ENCODE measurements around the gene ZNF621. TPM values are rescaled to one million over a fixed set of nuclear protein-coding genes. Genes with fewer than 3 reads are reported as not detected.

ZNF621 gene
- total RNA-seq, 4 donors from 2014 or later = 5.7 to 8.4 (median 7.4) TPM

DNA sequence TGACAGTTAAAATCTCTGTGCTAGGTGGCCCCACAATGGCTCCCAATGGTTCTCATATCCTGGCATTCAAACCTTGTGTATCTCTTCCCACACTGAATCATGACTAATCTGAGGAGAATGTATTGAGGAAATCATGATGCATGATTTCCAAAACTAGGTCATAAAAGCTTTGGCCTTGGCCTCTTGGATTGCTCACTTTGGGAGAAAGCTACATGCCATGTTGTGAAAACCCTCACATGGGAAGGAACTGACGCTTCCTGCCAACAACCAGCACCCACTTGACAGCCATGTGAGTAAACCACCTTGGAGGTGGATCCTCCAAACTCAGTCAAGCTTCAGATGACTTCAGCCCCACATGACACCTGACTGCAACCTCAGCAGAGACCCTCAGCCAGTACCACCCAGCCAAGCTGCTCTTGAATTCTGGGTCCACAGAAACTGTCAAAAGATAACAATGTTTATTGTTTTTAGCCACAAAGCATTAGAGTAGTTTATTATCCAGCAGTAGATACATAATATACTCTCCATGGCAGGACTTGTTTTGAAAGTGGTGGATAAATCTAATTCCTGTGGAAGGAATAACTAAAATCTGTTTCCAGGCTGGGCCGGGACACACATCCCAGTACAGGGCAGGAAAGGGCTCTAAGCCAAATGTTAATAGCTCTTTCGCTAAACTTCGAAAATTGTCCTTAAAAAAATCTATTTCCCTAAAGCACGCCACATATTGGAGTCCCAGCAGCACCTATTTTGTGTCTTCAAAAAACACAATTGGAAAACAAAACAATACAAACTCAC, 19.9 kb upstream of the ZNF621 start:
- peaks cover 10 to 13% of the 10 kb centered on the region in 2 donors for H3K4me1 ChIP-seq
- peak overlapping the region; percentile 77 to 86 (median 82) for H3K27ac ChIP-seq
- ATAC-seq = peak; percentile 63
- no peaks in the 10 kb centered on the region for H3K36me3 ChIP-seq
- peak; percentile 4 to 52 for DNase-seq
- no peaks in the 10 kb centered on the region for H3K27me3 ChIP-seq
- H3K4me3 ChIP-seq = peak overlapping the region in 3 of 4 donors; percentile 64 to 76 (median 73)
- H3K9me3 ChIP-seq = no peaks in the 10 kb centered on the region
- in situ Hi-C loops (cut with MboI; ENCODE audit: low sequenced_read_pairs in 4 of 4) = no loop called here
- intact Hi-C loops (cut with DNase I; ENCODE audit: low total_unique reads) = loop anchor here (1.0 to 2.0 kb wide), 2 partner anchors 28 to 52 kb away; partner anchors contain the start of gene ZNF619
- TF ChIP-seq, protein P1, sequence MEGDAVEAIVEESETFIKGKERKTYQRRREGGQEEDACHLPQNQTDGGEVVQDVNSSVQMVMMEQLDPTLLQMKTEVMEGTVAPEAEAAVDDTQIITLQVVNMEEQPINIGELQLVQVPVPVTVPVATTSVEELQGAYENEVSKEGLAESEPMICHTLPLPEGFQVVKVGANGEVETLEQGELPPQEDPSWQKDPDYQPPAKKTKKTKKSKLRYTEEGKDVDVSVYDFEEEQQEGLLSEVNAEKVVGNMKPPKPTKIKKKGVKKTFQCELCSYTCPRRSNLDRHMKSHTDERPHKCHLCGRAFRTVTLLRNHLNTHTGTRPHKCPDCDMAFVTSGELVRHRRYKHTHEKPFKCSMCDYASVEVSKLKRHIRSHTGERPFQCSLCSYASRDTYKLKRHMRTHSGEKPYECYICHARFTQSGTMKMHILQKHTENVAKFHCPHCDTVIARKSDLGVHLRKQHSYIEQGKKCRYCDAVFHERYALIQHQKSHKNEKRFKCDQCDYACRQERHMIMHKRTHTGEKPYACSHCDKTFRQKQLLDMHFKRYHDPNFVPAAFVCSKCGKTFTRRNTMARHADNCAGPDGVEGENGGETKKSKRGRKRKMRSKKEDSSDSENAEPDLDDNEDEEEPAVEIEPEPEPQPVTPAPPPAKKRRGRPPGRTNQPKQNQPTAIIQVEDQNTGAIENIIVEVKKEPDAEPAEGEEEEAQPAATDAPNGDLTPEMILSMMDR (IDR thresholded peaks at IDR 0.05 in 4 of 5, conservative IDR thresholded peaks at IDR 0.05 in 1 of 5) = no peak
- TF ChIP-seq POLR2A (IDR thresholded peaks at IDR 0.05) = no peak

DNA sequence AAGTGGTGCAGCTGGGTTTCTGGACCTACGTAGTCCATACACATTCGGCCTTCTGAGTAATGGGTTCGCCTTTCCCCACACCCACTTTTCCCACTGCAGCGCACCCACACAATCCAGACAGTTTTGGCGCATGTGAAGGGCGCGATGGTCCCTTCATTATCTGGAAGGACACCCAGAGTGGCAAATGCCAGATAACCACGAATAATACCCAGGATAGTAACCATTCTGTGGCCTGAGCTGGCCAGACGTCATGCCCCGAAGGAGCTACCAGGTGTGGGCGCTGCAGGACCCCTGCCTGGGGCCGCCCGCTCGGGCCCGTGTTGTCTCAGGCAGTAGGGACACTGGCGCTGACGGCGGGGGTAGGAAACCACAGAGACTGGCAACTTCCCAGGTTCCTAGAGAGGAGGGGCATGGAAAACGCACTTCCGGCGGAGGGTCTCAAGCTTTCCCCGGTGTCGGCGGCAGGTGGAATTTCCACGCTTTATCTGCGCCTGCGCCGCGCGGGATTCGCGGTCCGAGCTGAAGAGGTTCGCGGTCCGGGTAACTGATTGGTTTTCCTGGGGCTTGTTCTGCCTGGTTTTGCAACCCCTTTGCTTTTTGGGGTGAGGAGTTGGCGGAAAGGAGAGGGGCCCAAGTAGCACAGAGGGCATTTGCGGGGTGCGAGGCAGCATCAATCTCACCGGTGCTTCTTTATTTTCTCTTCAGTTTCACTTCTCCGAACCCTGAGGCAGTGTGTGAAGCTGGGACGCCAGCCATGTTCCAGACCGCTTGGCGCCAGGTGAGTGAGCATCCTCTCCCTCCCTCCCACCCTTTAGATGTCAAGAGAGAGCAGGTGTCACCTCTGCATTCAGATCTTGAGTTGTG, 18.9 kb upstream of the ZNF621 start, which contains the start of gene ZNF620:
Gene ZNF620 (plus strand): TSS at position 441 of the 864 bp plus-strand sequence. CDS start 314 bp downstream, at position 755.
- intact Hi-C loops (cut with DNase I; ENCODE audit: low total_unique reads) = loop anchor here (1.0 to 2.0 kb wide), 3 partner anchors 18 to 53 kb away; partner anchors contain the start of genes ZNF619 and ZNF621
- Histone ChIP-seq H3K36me3 (no peaks in the 10 kb centered on the region), H3K4me3 (peak within 1 kb of the TSS; percentile 64 to 76 (median 70)), H3K27ac (peak within 1 kb of the TSS; percentile 77 to 86 (median 82)), H3K9me3 (no peaks in the 10 kb centered on the region), H3K27me3 (no peaks in the 10 kb centered on the region), H3K4me1 (peaks cover 10 to 13% of the 10 kb centered on the region in 2 donors)
- TF ChIP-seq, protein P1 (IDR thresholded peaks at IDR 0.05 in 4 of 5, conservative IDR thresholded peaks at IDR 0.05 in 1 of 5) = peak in 2 of 5 experiments; percentile 21 to 45
- TF ChIP-seq POLR2A (IDR thresholded peaks at IDR 0.05) = peak; percentile 32 to 48
- ATAC-seq (peak; percentile 65 to 91), DNase-seq (peak; percentile 41 to 78)
- in situ Hi-C loops (cut with MboI; ENCODE audit: low sequenced_read_pairs in 4 of 4) = no loop called here

DNA sequence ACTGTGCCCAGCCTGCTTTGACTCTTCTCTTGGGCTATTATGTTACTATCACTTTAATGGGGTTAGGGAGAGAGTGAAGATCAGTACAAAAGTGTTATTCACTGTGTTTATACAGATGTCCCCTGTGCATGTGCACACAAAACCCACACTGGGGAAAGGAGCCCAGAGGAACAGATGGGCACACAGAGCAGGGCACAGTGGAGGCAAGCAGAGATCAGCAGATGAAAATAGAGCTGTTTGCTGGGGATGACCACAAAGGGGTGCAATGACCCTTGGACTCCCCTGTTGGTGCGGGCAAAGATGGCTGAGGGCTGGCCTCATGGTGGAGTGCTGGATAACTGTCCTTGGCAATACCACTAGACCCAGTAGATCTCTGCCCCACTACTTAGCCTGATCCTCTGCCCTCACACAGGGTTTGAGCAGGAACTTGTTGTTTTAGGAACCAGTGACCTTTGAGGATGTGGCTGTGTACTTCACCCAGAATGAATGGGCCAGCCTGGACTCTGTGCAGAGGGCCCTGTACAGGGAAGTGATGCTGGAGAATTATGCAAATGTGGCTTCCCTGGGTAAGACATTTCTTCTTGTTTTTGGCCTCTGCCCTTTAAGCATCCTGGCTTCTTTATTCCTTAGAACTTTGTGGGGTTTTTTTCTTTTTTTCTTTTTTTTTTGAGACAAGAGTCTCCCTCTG, 13.6 kb upstream of the ZNF621 start:
- intact Hi-C loops (cut with DNase I; ENCODE audit: low total_unique reads) (no loop called here), in situ Hi-C loops (cut with MboI; ENCODE audit: low sequenced_read_pairs in 4 of 4) (no loop called here)
- Histone ChIP-seq H3K27me3 (no peaks in the 10 kb centered on the region), H3K36me3 (peaks cover 0 to 13% of the 10 kb centered on the region in 2 donors), H3K4me1 (peaks cover 4 to 5% of the 10 kb centered on the region in 2 donors), H3K9me3 (no peaks in the 10 kb centered on the region), H3K27ac (no peak overlapping the region), H3K4me3 (no peak overlapping the region)
- no peak for ATAC-seq
- no peak for DNase-seq
- no peak for TF ChIP-seq POLR2A (IDR thresholded peaks at IDR 0.05)
- TF ChIP-seq, protein P1 (IDR thresholded peaks at IDR 0.05 in 4 of 5, conservative IDR thresholded peaks at IDR 0.05 in 1 of 5) = no peak

DNA sequence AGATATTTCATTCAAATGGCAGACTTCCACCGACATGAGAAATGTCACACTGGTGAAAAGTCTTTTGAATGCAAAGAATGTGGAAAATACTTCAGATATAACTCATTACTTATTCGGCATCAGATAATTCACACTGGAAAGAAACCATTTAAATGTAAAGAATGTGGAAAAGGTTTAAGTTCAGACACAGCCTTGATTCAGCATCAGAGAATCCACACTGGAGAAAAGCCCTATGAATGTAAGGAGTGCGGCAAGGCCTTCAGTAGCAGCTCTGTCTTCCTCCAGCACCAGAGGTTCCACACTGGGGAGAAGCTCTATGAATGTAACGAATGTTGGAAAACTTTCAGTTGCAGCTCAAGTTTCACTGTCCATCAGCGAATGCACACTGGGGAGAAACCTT, 8.6 kb upstream of the ZNF621 start:
- TF ChIP-seq, protein P1 (IDR thresholded peaks at IDR 0.05 in 4 of 5, conservative IDR thresholded peaks at IDR 0.05 in 1 of 5) = no peak
- no peak for TF ChIP-seq POLR2A (IDR thresholded peaks at IDR 0.05)
- ATAC-seq (no peak), DNase-seq (no peak)
- peaks cover 0 to 13% of the 10 kb centered on the region in 2 donors for H3K36me3 ChIP-seq
- intact Hi-C loops (cut with DNase I; ENCODE audit: low total_unique reads) (no loop called here), in situ Hi-C loops (cut with MboI; ENCODE audit: low sequenced_read_pairs in 4 of 4) (no loop called here)
- H3K4me1 ChIP-seq = no peaks in the 10 kb centered on the region
- no peak overlapping the region for H3K27ac ChIP-seq
- H3K9me3 ChIP-seq = no peaks in the 10 kb centered on the region
- no peak overlapping the region for H3K4me3 ChIP-seq
- H3K27me3 ChIP-seq = no peaks in the 10 kb centered on the region
